C1 segment of cervical spinal cord (tissue), 14 donors: Measurements from ENCODE around the gene PNPLA8.
A peak's percentile ranks its signal among the peaks of the same experiment; 100 is the strongest.
"Not testable (repeated sequence)": the region's sequence is repeated elsewhere in the genome, so short reads cannot be mapped to it uniquely, and the experiment has no call there.

ENCODE experiments used
- DNase-seq, 14 donors: peaks; one replicate each; lab custom pipeline; 2025; lab: John Stamatoyannopoulos, UW

The PNPLA8 gene

GRCh38 chr7:108528183-108528712 lies 2.3 kb upstream of the PNPLA8 start:
- no peak for DNase-seq

GRCh38 chr7:108526768-108527017 lies 758 bp upstream of the PNPLA8 start:
- DNase-seq = no peak

GRCh38 chr7:108525327-108525984 lies 479 bp downstream of the PNPLA8 start:
- peak in 1 of 14 donors; percentile 92 for DNase-seq

GRCh38 chr7:108522780-108523179 lies 3.2 kb downstream of the PNPLA8 start:
- DNase-seq = no peak

- DNase-seq = no peak
Observed at GRCh38 chr7:108517951-108518350, 8.0 kb downstream of the PNPLA8 start.

GRCh38 chr7:108515630-108516029 lies 10.3 kb downstream of the PNPLA8 start:
- no peak for DNase-seq

GRCh38 chr7:108515013-108515412 lies 10.9 kb downstream of the PNPLA8 start:
- DNase-seq = no peak

- DNase-seq = no peak
Observed at GRCh38 chr7:108511939-108512338, 14.0 kb downstream of the PNPLA8 start.

GRCh38 chr7:108504576-108504975 lies 21.4 kb downstream of the PNPLA8 start:
- not testable (repeated sequence) for DNase-seq

- peak in 2 of 14 donors; percentile 2 to 21 for DNase-seq
Observed at GRCh38 chr7:108503112-108504026, 22.6 kb downstream of the PNPLA8 start.

- no peak for DNase-seq
Observed at GRCh38 chr7:108499566-108499965, 26.4 kb downstream of the PNPLA8 start.

- DNase-seq = no peak
Observed at GRCh38 chr7:108498481-108498880, 27.5 kb downstream of the PNPLA8 start.

GRCh38 chr7:108497082-108497725 lies 28.7 kb downstream of the PNPLA8 start:
- peak in 2 of 14 donors; percentile 2 to 21 for DNase-seq

GRCh38 chr7:108492742-108493141 lies 33.2 kb downstream of the PNPLA8 start:
- no peak for DNase-seq

GRCh38 chr7:108488768-108489538 lies 37.0 kb downstream of the PNPLA8 start:
- DNase-seq = no peak

GRCh38 chr7:108487646-108488045 lies 38.3 kb downstream of the PNPLA8 start:
- no peak for DNase-seq

GRCh38 chr7:108486291-108486966 lies 39.5 kb downstream of the PNPLA8 start:
- DNase-seq = no peak

GRCh38 chr7:108484137-108484536 lies 41.8 kb downstream of the PNPLA8 start:
- DNase-seq = no peak

- no peak for DNase-seq
Observed at GRCh38 chr7:108480311-108480710, 45.6 kb downstream of the PNPLA8 start.

GRCh38 chr7:108479751-108480150 lies 46.2 kb downstream of the PNPLA8 start:
- DNase-seq = no peak

- no peak for DNase-seq
Observed at GRCh38 chr7:108479118-108479517, 46.8 kb downstream of the PNPLA8 start.
